Measurements from ENCODE around the gene RAE1. TPM values are rescaled to one million over a fixed set of nuclear protein-coding genes. Genes with fewer than 3 reads are reported as not detected.
"Not testable (repeated sequence)": the region's sequence is repeated elsewhere in the genome, so short reads cannot be mapped to it uniquely, and the experiment has no call there.

The RAE1 gene
- total RNA-seq, 1 experiment from 2014 or later = 31.3 TPM

- CTCF ChIA-PET = interaction anchor here (0.5 to 7.0 kb wide), 12 partner anchors 11 to 318 kb away, joined by 3 to 26 read pairs (median 4); partner anchors contain the start of gene SPO11
- POLR2A ChIA-PET = no interaction called here
- ATAC-seq (peak; percentile 52), DNase-seq (ENCODE audit: low spot score) (peak; percentile 81)
- Mint-ChIP-seq H3K36me3 (no peaks in the 10 kb centered on the region), H3K4me1 (no peaks in the 10 kb centered on the region), H3K4me3 (no peak overlapping the region), H3K27ac (no peak overlapping the region), H3K27me3 (ENCODE audit: low read depth) (peaks cover 6% of the 10 kb centered on the region), H3K9me3 (peaks cover 5% of the 10 kb centered on the region; the same call in 1 of the 2 replicates)
- peak; percentile 77 for TF ChIP-seq CTCF (IDR thresholded peaks at IDR 0.05)
- TF ChIP-seq ZBTB21 (CRISPR knock-in tag; IDR thresholded peaks at IDR 0.05; ENCODE audit: borderline replicate concordance) = no peak
Observed at GRCh38 chr20:57346477-57346876, 4.6 kb upstream of the RAE1 start.

DNA sequence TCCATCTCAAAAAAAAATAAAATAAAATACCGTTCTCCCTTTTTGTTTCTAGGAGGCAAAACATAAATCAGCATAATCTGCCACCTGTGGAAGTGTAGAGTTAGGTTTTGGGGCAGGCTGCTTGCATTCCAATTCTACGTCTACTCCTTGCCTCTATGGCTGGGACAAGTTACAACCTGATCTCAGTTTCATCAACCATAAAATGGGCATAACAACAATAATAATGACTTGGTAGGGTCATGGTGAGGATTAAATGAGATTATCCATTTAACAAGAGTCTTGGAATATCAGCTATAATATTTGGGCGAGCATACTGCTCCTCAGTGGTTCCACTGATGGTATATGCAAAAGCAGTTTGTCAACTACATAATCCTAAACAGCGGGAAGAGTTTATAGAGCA lies 3.7 kb upstream of the RAE1 start:
- Mint-ChIP-seq H3K4me3 (no peak overlapping the region), H3K27ac (no peak overlapping the region), H3K36me3 (no peaks in the 10 kb centered on the region; the same call in 1 of the 2 replicates), H3K4me1 (peaks cover 8% of the 10 kb centered on the region), H3K9me3 (peaks cover 5% of the 10 kb centered on the region; the same call in 1 of the 2 replicates), H3K27me3 (ENCODE audit: low read depth) (peaks cover 6% of the 10 kb centered on the region)
- ChIA-PET CTCF (interaction anchor here (3.0 to 7.0 kb wide), 4 partner anchors 14 to 257 kb away, joined by 17 to 26 read pairs (median 22); partner anchors contain the start of gene SPO11), POLR2A (no interaction called here)
- no peak for ATAC-seq
- no peak for TF ChIP-seq ZBTB43 (CRISPR knock-in tag; IDR thresholded peaks at IDR 0.05)
- no peak for TF ChIP-seq HMGA2 (CRISPR knock-in tag; IDR thresholded peaks at IDR 0.05)
- no peak for TF ChIP-seq PREB (CRISPR knock-in tag; IDR thresholded peaks at IDR 0.05; ENCODE audit: borderline replicate concordance)
- TF ChIP-seq E2F1 (CRISPR knock-in tag; IDR thresholded peaks at IDR 0.05) = no peak
- no peak for TF ChIP-seq NR2C2 (CRISPR knock-in tag; IDR thresholded peaks at IDR 0.05)
- TF ChIP-seq ZNF219 (CRISPR knock-in tag; IDR thresholded peaks at IDR 0.05; ENCODE audit: borderline replicate concordance) = no peak
- DNase-seq (ENCODE audit: low spot score) = no peak

- not testable (repeated sequence) for H3K4me3 Mint-ChIP-seq; H3K27me3 Mint-ChIP-seq (ENCODE audit: low read depth); H3K27ac Mint-ChIP-seq; DNase-seq (ENCODE audit: low spot score); ATAC-seq; H3K36me3 Mint-ChIP-seq; H3K9me3 Mint-ChIP-seq
- ChIA-PET POLR2A (interaction anchor here (1.0 kb wide), 1 partner anchor 43 kb away, joined by 4 read pairs; the partner anchor contains the start of gene RBM38), CTCF (interaction anchor here (0.7 to 7.0 kb wide), 7 partner anchors 15 to 258 kb away, joined by 3 to 26 read pairs (median 14); partner anchors contain the start of gene SPO11)
- peaks cover 11% of the 10 kb centered on the region for H3K4me1 Mint-ChIP-seq
Observed at GRCh38 chr20:57348200-57348921, 2.7 kb upstream of the RAE1 start.

- H3K27me3 Mint-ChIP-seq (ENCODE audit: low read depth); DNase-seq (ENCODE audit: low spot score); ATAC-seq; H3K4me3 Mint-ChIP-seq; H3K9me3 Mint-ChIP-seq; H3K27ac Mint-ChIP-seq: not testable (repeated sequence)
- TF ChIP-seq NFYB (CRISPR knock-in tag; conservative IDR thresholded peaks at IDR 0.05; ENCODE audit: low read depth) = peak; percentile 28; the same call in 1 of the 2 replicates
- peaks cover 14% of the 10 kb centered on the region for H3K36me3 Mint-ChIP-seq
- POLR2A ChIA-PET = interaction anchor here (1.0 kb wide), 1 partner anchor 42 kb away, joined by 4 read pairs; the partner anchor contains the start of gene RBM38
- peaks cover 11% of the 10 kb centered on the region for H3K4me1 Mint-ChIP-seq
- CTCF ChIA-PET = interaction anchor here (0.9 to 7.0 kb wide), 6 partner anchors 16 to 259 kb away, joined by 3 to 26 read pairs (median 16); partner anchors contain the start of gene SPO11
Observed at GRCh38 chr20:57348922-57349574, 2.0 kb upstream of the RAE1 start.

Data from WTC11 (cell line).